Measurements from ENCODE around the gene LMOD3.

The LMOD3 gene

DNA sequence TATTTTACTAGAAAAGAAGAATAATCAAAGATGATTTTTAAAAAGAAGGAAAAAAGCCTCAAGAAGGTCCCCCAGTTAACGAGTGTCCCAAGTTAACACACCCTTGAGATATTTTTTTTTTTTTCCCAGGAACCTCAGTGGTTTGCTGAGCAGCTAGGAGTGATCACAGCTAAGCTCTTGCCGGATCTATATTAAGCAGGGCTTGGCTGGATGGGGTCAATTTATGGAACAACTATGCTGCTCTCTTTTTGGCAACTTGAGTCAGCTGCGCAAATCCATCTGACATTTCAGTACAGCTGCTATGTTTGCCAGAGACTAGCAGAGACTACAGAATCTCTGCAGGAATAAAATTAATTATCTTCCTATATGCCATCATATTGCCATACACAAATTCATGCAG, at the start of gene LMOD3:
Gene LMOD3, minus strand, starts transcription at position 193 of the 400 bp plus-strand sequence. CDS start 209 bp downstream, outside the sequence.
- DNase-seq: no peak

DNA sequence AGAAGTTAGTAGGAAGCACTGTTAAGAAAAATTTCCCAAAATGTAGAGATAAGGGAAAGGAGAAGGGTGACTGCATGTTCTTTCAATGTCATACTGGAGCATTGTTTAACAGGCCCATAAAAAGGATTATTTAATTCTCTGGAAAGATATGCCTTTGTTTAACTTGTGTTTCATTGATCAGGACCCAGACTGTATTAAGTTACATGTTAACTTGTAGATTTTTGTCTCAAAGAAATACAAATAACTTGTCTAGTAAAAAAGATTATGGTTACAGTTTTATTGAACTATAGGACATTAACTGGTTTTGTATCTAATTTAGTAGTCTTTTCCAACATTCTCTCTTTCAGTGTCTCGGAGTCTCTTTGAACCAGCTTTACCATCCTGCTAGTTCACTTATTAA, 49.7 kb upstream of the LMOD3 start:
- DNase-seq: no peak

DNA sequence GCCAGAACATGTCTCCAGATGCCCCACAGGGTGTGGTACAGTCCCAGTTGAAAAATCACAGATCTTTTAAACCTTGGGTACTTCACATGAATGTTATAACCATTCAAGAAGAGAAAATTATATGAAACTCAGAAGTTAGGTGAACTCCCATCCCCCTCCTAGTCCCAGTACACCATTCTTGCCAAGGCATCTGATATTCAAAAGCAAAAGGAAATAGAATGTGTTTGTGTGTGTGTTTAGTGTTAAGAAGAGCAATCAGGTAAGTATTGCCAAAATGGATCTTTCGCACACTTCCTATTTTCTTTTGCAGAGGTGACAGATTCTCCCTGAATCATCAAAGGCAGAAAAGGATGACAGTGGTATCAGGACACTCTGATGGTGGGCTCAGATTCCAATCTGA, 44.1 kb upstream of the LMOD3 start:
- DNase-seq: no peak

DNA sequence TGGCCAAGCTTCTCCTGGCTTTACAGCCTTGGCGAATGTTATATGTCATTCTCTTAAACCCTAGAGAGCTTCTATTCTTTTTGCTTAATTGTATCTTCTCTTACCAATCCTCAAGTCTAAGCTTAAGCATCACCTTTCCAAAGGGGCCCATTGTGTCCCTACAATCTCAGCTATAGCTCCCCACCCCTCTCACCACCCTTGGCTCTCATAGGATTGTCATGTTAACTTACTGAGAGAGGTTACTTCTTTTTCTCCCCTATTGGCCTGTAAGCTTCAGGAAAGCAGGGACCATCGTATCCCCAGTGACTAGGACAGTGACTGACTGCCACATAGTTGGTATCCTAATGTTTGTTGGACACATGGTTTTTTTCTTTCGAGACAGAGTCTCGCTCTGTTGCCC, 43.3 kb upstream of the LMOD3 start:
- DNase-seq: no peak

DNA sequence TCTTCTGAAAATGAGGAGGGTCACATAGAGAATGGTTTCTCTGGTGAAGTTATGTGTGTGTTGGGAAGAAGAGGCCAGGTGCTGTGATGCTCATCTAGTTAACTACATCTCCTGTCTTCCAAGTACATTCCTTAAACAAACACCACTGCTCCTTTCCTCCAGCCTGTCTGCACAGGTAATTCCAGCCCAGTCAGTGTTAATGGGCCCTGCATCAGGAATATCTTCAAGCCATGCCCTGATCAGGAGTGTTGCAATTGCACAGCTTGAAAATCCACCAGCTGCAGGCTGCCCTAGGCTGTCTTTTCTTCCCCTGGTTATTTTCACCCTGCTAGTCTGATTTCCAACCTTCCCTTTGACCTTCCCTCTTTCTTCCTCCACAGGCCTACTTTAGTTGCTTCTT, 41.9 kb upstream of the LMOD3 start:
- DNase-seq: no peak

DNA sequence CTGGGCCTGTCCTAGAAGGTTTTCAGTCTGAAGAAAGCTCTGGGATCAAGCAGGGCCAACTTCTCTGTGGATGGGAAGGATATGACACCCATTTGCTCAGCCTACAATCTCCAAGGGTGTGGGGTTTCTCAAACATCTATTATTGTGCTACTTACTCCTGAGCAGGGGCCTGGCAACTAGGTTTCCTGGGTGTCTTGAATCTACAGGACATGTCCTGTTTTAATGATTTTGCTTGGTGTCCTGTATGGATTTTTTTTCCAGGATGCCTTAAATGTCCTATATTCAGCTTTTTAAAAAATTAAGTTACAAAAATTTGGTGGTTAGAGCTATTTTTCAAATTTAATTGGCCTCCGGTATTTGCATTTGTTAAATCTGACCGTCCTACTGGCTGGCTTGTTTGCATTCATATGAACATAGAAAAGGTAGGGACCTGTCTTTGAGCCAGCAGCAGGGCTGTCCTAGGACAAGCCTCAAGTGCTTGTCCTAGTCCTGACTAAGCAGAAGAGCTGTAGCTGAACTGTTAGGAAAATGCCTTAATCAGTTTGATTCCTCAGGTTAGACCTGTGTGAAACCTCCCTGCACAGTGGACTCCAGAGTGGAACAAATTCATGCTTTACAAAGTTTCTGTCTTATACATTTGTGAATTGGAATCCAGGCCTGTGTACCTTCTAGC, 40.0 kb upstream of the LMOD3 start:
- DNase-seq: no peak

DNA sequence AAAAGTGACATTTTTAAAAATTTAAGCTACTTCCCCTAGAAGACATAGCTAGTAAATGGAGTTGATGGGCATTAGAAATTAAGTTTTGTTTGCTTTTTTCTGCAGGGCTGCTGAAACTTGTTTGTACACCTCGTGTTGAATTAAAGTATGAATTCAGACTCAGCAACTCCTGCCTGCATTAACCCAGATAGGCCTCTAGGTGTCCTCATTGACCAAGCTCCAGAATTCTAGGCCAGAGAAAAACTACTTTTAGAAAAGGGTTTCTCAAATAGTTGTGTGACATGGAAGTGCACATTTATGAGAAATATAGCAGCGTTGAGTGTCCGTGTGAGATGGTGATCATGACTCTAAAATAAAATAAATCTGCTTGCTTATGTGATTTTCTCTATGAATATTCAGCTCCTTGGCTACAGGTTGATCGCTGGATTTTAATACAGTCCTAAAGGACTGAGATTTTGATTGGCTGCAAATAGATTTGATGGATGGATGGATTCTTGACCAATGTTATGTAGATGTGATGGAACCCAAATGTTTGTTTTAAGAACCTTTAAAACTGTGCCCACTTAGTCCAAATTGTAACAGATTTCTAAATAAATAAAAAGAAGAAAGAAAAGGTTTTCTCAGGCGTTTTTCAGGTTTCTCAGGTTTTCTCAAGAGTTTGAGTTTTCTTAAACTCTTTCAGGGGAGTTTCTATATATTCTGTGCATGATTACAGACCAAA, 39.4 kb upstream of the LMOD3 start:
- peak; percentile 73 for DNase-seq

DNA sequence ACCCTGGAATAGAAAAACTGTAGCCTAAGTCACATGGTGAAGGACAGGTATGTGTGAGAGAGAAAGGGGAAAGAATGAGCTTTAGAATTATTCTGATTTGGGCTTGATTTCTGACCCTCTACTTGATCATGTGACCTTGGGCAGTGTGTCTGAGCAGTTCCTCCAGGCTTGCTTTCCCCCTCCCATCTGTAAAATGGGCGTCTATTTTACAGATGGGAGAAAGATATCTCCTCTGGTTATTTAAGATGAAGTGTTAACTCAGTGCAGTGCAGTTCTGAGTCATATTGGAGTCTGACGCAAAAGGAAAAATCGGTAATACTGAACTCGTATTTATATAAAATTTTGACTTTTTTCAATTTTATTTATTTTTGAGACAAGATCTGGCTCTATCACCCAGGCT, 38.1 kb upstream of the LMOD3 start:
- peak; percentile 13 for DNase-seq

DNA sequence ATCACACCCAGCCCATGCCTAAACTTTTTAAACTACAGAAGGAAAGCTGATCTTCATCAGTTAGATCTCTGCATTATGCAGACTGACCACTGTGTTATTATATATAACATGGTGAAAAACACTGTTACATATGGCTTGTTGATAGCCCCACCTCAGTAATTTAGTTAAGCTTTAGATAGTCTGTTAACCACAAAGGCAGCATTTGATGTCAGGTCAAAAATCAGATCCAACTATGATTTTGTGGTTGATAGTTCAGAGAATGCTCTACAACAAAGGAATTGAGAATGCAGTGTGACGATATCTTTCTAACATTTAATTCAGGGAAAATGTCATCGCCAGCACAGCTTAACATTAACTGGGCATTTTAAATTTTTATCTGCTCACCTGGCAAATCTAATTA, 37.7 kb upstream of the LMOD3 start:
- DNase-seq: no peak

DNA sequence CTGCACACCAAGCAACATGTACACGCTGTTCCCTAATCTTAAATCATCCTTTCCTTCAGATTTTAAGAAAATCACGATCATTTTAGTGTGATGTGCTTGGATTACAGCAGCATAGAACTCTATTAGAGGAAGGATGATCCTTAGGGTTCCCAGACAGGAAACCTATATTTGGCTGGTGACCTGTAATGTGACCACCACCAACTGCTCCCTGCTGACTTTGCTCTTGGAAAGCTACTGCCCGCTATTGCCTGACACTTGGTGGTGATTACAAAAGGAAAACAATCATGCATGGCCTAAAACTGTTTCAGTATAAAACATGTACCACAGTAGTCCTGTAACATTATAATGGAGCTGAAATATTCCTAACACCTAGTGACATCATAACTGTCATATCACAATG, 27.2 kb upstream of the LMOD3 start:
- DNase-seq: no peak

DNA sequence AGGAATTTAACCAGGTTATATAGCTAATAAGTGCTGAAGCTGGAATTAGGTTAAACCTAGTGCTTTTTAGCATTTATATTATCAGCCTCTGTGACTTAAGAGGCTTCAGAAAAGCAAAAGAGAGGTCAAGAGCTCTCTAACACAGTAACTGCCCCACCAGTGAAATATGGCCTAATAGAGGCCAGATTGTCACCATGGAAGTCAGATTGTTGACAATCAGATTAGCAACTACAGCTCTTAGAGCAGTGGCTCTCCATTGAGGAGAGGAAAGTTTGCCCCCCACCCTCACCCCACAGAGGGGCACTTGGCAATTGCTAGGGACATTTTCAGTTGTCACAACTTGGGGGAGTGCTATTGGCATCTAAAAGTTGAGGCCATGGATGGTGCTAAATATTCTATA, 23.3 kb upstream of the LMOD3 start:
- DNase-seq: peak; percentile 15

DNA sequence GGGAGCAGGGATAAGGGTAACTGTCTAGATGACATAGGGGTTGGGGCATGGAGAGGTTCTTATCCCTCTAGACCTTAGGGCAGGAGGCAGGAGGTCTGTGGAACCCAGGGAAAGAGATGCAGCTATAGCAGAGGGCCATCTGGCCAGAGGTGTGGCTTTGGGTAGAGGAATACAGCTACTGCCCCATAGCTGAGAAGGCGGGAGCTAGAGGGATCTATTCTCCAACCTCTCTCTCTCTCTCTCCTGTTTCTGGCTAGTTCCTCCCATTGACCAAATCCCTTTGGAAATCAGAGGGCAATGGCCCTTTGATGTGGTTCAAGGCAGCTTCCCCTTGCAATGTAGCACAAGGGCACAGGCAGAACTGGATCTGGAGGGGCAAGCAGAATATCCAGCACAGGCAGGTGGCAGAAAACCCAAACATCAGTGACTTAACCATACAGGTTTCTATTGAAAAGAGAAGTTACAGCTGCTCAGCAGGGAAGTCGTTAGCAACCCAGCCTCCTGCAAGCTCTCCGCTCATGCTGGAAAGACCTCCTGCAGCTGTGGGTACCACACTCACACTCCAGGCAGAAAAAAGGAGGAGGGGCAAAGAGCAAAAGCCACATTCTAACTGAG, 22.3 kb upstream of the LMOD3 start:
- peak; percentile 67 for DNase-seq

DNA sequence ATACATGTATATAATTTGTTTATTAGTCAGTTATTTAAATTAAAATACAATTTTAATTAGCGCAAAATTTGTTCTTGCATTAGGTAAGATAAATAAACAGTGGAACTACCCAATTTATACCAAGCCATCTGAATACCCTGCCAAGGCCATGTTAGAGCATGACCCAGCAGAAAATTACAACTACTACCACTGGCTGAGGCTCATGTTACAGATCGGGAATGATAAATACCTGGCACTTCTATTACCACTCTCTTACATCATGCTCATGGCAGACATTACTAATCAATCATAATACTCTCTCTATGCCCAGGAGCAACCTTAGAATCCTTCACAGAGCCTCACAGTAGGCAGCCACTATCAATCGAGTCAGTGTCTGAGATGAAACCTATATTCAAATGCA, 21.2 kb upstream of the LMOD3 start:
- peak; percentile 94 for DNase-seq

DNA sequence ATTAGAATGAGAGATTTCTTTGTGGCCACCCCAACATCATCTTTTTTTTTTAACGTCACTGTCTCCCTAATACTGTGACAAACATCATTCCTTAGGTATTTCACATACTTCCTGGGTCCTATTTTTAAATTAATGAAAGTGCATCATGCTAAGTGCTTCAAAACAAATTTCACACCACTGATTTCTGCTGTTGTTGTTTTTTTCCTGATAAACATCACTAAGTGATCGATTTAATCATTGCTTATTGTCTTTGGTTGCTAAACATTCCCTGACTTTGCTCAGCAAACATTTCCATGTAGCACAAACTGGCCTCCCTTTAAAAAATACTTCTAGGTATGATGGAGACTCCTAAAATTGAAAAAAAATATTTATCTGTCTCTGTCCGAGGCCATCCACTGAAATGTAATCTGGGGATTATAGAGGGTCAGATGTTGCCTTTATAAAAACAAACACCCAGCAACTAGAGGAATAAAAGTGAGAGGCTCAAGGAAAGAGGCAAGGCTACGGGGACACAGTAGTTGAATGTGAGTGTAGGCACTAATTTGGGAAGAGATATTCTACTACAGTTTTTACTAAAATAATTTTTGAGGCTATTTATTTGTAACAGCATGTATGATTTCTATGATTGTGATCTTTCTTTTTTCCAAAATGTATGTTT, 20.5 kb upstream of the LMOD3 start:
- no peak for DNase-seq

DNA sequence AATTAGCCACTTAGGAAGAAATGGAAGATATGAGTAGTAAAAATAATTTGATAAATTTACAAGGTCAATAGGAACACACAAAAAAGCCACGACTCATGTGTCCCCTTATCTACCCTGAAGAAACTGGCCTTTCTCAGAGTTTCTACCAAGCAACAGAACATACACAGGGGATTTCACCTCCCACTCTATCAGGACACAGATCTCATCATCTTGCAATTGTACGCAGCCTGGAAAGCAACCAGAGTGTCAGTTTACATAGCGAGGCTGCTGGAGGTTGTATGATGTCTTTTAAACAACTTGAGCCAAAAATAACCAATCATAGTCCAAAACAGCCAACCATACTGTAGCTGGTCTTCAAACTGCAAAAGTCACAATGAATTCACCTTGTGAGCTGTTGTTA, 19.7 kb upstream of the LMOD3 start:
- DNase-seq: peak; percentile 35

DNA sequence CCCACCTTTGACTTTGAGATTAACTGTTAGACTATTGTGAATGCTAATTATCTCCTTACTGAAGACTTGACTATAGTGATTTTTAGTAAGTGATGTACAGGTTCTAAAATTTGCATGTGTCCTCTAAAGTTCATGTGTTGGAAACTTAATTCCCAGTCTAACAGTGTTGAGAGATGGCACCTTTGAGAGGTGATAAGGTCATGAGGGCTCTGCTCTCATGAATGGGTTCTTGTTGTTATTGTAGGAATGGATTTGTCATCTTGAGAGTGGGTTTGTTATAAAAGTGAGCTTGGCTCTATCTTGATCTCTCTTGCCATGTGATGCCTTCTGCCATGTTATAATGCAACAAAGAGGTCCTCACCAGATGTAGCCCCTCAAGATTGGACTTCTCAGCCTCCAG, 18.9 kb upstream of the LMOD3 start:
- DNase-seq: no peak

DNA sequence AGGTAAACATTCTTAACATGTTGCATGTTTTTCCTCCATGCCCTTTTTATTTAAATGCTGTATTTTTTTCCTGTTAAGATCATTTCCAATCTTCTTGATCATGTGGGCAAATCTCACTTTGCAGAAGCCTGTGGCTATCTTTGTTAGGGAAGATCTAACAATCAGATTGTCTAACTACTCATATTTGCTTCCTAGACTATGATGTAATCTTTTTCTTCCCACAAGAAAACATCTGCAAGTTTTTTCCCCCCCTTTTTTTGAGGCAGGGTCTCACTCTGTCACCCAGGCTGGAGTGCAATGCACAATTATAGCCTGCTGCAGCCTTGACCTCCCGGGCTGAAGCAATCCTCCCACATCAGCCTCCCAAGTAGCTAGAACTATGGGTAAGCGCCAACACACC, 15.0 kb upstream of the LMOD3 start:
- DNase-seq: no peak

DNA sequence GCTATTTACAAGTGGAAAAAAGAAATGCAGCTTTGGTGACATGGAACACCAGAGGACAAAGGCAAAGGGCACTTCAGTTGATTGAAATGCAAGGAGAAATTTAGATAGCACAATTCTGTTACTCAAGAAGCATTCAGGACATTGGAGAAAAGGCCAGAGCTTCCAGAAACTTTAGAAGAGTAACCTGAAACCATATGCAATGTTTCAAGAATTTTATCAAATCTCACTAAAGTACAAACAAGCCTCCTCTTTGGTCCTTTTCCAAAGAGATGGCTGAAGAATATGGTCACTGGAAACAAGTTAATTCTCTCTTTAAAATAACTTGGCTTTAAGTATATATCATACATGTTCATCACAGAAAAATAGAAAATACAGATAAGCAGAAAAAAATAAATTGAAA, 14.6 kb upstream of the LMOD3 start:
- no peak for DNase-seq

DNA sequence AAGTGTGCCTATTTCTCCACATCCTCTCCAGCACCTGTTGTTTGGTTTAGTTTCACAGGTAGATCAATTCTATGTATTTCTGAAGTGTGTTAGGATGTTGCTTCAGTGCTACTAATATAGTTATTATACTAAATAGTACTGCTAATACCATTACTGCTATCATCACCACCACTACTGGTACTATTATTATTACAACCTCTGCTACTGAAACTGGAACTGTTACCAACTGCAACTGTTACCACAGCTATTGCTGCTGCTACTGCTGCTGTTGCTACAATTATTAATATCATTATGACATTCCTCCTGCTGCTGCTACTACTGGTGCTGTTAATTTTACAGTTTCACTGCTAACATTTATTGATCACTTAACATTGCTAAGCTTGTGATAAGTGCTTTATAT, 8.3 kb upstream of the LMOD3 start:
- no peak for DNase-seq

DNA sequence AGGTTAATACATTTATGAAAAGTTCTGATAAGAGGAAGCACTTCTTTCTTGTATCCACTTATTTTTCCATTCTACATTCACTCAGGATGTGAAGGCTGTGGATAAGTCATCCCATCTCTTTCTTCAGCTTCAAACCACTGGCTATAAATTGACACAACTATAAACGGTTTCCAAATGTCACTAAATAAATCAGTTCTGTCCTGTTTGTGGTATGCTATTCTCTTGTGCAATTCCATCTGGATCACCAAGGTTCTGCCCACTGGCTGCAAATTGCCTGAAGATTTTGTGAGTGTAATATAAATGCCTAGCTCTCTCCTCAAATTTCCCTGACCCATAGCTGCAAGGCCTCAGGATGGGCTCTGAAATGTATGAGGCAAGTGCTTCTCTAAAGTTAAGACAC, 7.1 kb upstream of the LMOD3 start:
- DNase-seq: no peak

DNA sequence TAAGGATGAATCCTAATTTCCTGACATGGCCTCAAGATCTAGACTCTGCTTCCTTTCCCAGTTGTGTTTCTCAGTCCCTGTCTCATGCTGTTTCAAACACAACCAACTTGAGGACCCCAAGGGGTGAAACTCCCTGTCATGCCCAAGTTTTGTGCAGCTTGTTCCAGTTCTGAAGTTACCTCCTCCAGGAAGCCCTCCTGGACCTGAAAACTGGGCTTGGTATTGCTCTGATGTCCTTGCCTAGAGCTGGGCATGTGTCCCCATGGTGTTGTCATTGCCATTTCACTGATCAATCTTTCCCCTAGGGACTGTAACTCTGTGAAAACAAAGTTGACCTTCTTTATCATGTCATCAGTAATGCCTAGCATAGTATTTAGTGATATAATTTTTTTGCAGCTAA, 6.1 kb upstream of the LMOD3 start:
- DNase-seq: no peak

DNA sequence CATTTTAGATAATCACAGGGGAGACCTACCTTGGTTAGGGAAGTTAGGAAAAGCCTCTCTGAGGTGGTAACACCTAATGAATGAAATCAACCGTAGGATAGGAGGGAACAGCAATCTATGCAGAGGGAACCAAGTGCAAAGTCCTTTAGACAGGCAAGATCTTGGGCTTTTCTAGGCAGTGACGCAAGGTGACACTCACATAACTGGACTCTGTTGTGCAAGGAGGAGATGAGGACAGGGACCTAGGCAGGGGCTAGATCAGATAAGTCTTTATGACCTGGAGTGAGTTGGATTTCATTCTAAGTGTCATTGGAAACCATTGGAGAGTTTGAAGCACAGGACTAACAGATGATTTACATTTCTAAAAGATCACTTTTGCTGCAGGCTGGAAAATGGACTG, 4.6 kb upstream of the LMOD3 start:
- DNase-seq: no peak

DNA sequence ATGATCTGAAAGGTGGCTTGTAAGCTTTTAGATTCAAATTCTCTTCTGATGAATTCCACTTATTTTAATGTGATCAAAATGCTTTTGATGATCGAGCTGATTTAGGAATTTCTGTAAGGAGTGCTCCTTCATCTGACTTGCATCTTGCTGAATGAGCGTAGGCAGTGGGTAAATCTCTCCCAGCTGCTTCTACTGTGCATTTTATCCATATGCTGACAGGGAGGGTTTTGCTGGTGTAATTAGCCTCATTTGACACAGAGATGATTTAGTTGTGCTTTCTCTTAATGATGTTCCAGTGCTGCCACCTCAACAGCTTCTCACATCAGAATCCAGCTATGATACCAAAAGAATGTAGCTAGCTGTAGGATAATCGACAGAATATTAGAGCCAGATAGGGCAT, 3.8 kb upstream of the LMOD3 start:
- DNase-seq: no peak

DNA sequence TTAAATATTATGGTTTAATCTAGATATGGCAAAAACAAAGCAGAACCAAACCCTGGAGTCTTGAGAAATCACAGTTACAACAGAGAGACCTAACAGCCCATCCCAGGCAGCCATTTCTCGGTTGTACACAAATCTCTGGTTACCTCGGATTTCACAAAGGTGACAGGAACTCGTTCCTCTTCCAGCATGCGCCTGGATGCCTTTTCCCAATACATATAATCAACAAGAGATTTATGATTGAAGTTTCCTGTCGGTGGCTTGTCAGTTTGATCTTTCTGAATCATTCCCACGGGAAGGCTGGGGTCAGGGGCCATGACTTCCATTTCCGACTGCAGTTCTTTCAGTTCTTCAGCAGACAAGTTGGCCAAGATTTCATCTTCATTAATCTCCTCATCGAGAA, 445 bp downstream of the LMOD3 start:
- no peak for DNase-seq
